A549 (cell line): ENCODE measurements around the gene ATP6V1F.

ENCODE experiments used
- CHD2 ChIP-seq: fragments of 150-350 bp; IDR thresholded peaks from 2 replicates; pipeline ENCODE4 v1.6.1; 2014; ENCODE audit warnings: low read length; ENCODE audit not compliant: partially characterized antibody
- CHD4 ChIP-seq: fragments of 200-600 bp; sonication (generic); IDR thresholded peaks from 2 replicates; pipeline ENCODE4 v1.6.1; 2016; ENCODE audit warnings: antibody characterized with exemption, mild to moderate bottlenecking, borderline replicate concordance
- EP300 ChIP-seq, 2 experiments: fragments of >200 bp; sonication (Bioruptor Twin); formaldehyde crosslinking; IDR thresholded peaks; 2 replicates in 1 of 2; 3 replicates in 1 of 2; pipeline ENCODE4 v1.6.1; 2016 to 2017
- ESRRA ChIP-seq: fragments of 150-350 bp; IDR thresholded peaks from 2 replicates; pipeline ENCODE4 v1.6.1; 2014; ENCODE audit warnings: mild to moderate bottlenecking, low read length, borderline replicate concordance
- FOSB ChIP-seq: fragments of 250-450 bp; sonication (Bioruptor Pico); IDR thresholded peaks from 2 replicates; pipeline ENCODE4 v1.5.0; 2020; ENCODE audit warnings: mild to moderate bottlenecking, moderate library complexity
- FOXS1 ChIP-seq: fragments of 250-450 bp; sonication (Bioruptor Pico); IDR thresholded peaks from 2 replicates; pipeline ENCODE4 v1.5.0; 2020; ENCODE audit warnings: mild to moderate bottlenecking, moderate library complexity
- JUN ChIP-seq, 2 experiments: fragments of >200 bp; sonication (Bioruptor Twin); formaldehyde crosslinking; IDR thresholded peaks; 2 replicates in 1 of 2; 3 replicates in 1 of 2; pipeline ENCODE4 v1.6.1; 2016 to 2017
- MAFK ChIP-seq: fragments of 450-650 bp; IDR thresholded peaks from 2 replicates; pipeline ENCODE4 v1.6.1; 2014; ENCODE audit not compliant: partially characterized antibody
- NR3C1 ChIP-seq: fragments of >200 bp; sonication (Bioruptor Twin); formaldehyde crosslinking; IDR thresholded peaks from 3 replicates; pipeline ENCODE4 v1.6.1; 2017
- POLR2A ChIP-seq: IDR thresholded peaks from 2 replicates; pipeline ENCODE4 v1.6.1; 2012; ENCODE audit warnings: mild to moderate bottlenecking, low read length
- RAD21 ChIP-seq, 2 experiments: fragments of >200 bp in 1 of 2; sonication (Bioruptor Twin) in 1 of 2; formaldehyde crosslinking in 1 of 2; IDR thresholded peaks in 1 of 2; conservative IDR thresholded peaks in 1 of 2; 2 replicates in 1 of 2; 3 replicates in 1 of 2; pipeline ENCODE4 v1.6.1; 2012 to 2018; ENCODE audit warnings: inconsistent platforms in 1 of 2
- ZFP36 ChIP-seq: fragments of 450-650 bp; IDR thresholded peaks from 2 replicates; pipeline ENCODE4 v1.6.1; 2014; ENCODE audit warnings: borderline replicate concordance; ENCODE audit not compliant: partially characterized antibody
- ZSCAN20 ChIP-seq: fragments of 250-450 bp; sonication (Bioruptor Pico); IDR thresholded peaks from 2 replicates; pipeline ENCODE4 v1.8.0; 2022; ENCODE audit warnings: mild to moderate bottlenecking, moderate library complexity
- TF ChIP-seq, protein P1 (sequence below): fragments of >200 bp; sonication (Bioruptor Twin); formaldehyde crosslinking; IDR thresholded peaks from 3 replicates; pipeline ENCODE4 v1.5.1; 2016

DNA sequence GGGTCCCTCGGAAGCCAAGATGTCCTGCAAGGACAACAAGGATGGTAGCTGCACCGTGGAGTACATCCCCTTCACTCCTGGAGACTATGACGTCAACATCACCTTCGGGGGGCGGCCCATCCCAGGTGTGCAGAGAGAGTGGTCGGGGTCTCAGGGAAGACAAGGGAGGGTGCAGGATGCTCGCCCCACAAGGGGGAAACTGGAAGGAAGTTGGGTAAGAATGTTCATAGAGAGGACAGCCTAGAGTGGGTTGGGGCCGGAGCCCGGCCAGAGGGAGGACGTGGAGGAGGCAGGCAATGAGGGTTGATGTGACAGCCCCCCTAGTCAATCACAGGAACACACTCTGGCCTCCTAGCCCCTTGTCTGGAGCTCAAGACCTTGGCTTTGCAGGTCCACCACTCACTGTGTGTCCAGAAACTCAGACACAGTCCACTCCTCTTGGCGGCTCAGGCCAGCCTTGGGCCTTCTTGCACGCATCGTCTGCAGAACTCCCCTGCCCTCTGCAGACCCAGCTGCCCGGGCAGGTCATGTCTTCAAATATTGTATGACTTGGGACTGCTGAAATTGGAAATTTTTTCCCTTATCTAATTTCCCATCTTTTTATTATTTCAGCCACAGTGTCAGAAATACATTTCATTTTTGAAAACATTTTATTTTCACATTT is 15.7 kb upstream of the ATP6V1F start:
- TF ChIP-seq CHD2: no peak
- TF ChIP-seq, protein P1, sequence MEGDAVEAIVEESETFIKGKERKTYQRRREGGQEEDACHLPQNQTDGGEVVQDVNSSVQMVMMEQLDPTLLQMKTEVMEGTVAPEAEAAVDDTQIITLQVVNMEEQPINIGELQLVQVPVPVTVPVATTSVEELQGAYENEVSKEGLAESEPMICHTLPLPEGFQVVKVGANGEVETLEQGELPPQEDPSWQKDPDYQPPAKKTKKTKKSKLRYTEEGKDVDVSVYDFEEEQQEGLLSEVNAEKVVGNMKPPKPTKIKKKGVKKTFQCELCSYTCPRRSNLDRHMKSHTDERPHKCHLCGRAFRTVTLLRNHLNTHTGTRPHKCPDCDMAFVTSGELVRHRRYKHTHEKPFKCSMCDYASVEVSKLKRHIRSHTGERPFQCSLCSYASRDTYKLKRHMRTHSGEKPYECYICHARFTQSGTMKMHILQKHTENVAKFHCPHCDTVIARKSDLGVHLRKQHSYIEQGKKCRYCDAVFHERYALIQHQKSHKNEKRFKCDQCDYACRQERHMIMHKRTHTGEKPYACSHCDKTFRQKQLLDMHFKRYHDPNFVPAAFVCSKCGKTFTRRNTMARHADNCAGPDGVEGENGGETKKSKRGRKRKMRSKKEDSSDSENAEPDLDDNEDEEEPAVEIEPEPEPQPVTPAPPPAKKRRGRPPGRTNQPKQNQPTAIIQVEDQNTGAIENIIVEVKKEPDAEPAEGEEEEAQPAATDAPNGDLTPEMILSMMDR: no peak
- TF ChIP-seq EP300 (IDR thresholded peaks at IDR 0.05): no peak
- TF ChIP-seq CHD4: no peak
- no peak for TF ChIP-seq MAFK
- TF ChIP-seq FOXS1 (CRISPR knock-in tag): no peak
- TF ChIP-seq NR3C1: no peak
- no peak for TF ChIP-seq ZSCAN20 (CRISPR knock-in tag)
- TF ChIP-seq JUN (IDR thresholded peaks at IDR 0.05): no peak
- TF ChIP-seq RAD21 (conservative IDR thresholded peaks at IDR 0.05 in 1 of 2, IDR thresholded peaks at IDR 0.05 in 1 of 2): no peak
- no peak for TF ChIP-seq FOSB (CRISPR knock-in tag)
- TF ChIP-seq POLR2A: no peak
- TF ChIP-seq ZFP36: no peak
- no peak for TF ChIP-seq ESRRA
